Measurements from ENCODE around the gene PBXIP1. TPM values are rescaled to one million over a fixed set of nuclear protein-coding genes. Genes with fewer than 3 reads are reported as not detected.

Gene PBXIP1
- total and polyA plus RNA-seq, 2 of the 13 experiments (the other 11 are each of a cell fraction or from before 2014, with no cell fraction given) = 16.3 to 31.9 TPM

- TF ChIP-seq ZNF567 (CRISPR knock-in tag; IDR thresholded peaks at IDR 0.05; ENCODE audit: borderline replicate concordance) = peak; percentile 58; the same call in 1 of the 2 replicates
- no peak; the same call in none of the 2 replicates for TF ChIP-seq ZNF274 (CRISPR knock-in tag; IDR thresholded peaks at IDR 0.05)
- no peak; the same call in 1 of the 2 replicates for TF ChIP-seq SIX1 (CRISPR knock-in tag; IDR thresholded peaks at IDR 0.05; ENCODE audit: borderline replicate concordance)
- TF ChIP-seq ZNF747 (CRISPR knock-in tag; IDR thresholded peaks at IDR 0.05; ENCODE audit: borderline replicate concordance) = peak; percentile 54; the same call in 1 of the 2 replicates
- no peak for TF ChIP-seq ZNF256 (CRISPR knock-in tag; conservative IDR thresholded peaks at IDR 0.05)
- TF ChIP-seq ZNF460 (CRISPR knock-in tag; IDR thresholded peaks at IDR 0.05; ENCODE audit: borderline replicate concordance) = no peak; the same call in 1 of the 2 replicates
- TF ChIP-seq PCBP1 (IDR thresholded peaks at IDR 0.05; ENCODE audit: borderline replicate concordance, low read depth, low read length) = no peak
- peak; percentile 91 for TF ChIP-seq HNRNPK (IDR thresholded peaks at IDR 0.05; ENCODE audit: low read depth, low read length, poor library complexity, severe bottlenecking)
- peak; percentile 85 for TF ChIP-seq KDM5A (IDR thresholded peaks at IDR 0.05; ENCODE audit: borderline replicate concordance, low read length)
- TF ChIP-seq HDAC2 (CRISPR knock-in tag; IDR thresholded peaks at IDR 0.05) = no peak
- no peak for TF ChIP-seq JARID2 (CRISPR knock-in tag; IDR thresholded peaks at IDR 0.05; ENCODE audit: insufficient replicate concordance)
- no peak for TF ChIP-seq THYN1 (CRISPR knock-in tag; IDR thresholded peaks at IDR 0.05; ENCODE audit: borderline replicate concordance, low read depth)
- TF ChIP-seq ATF6 (CRISPR knock-in tag; conservative IDR thresholded peaks at IDR 0.05) = peak; percentile 26; the same call in 1 of the 2 replicates
- no peak for TF ChIP-seq MATR3 (CRISPR knock-in tag; IDR thresholded peaks at IDR 0.05)
- TF ChIP-seq KLF9 (CRISPR knock-in tag; IDR thresholded peaks at IDR 0.05; ENCODE audit: low read depth) = no peak
- peak; percentile 69; the same call in 1 of the 2 replicates for TF ChIP-seq SKIL (CRISPR knock-in tag; IDR thresholded peaks at IDR 0.05; ENCODE audit: borderline replicate concordance)
- no peak for TF ChIP-seq ZC3H4 (CRISPR knock-in tag; IDR thresholded peaks at IDR 0.05; ENCODE audit: borderline replicate concordance)
- TF ChIP-seq, protein P1, sequence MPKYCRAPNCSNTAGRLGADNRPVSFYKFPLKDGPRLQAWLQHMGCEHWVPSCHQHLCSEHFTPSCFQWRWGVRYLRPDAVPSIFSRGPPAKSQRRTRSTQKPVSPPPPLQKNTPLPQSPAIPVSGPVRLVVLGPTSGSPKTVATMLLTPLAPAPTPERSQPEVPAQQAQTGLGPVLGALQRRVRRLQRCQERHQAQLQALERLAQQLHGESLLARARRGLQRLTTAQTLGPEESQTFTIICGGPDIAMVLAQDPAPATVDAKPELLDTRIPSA (CRISPR knock-in tag; IDR thresholded peaks at IDR 0.05; ENCODE audit: borderline replicate concordance) = peak; percentile 86; the same call in 1 of the 2 replicates
- no peak; the same call in 1 of the 2 replicates for TF ChIP-seq ZNF276 (CRISPR knock-in tag; IDR thresholded peaks at IDR 0.05; ENCODE audit: low read depth)
- 0 out of 2 replicates have a peak, but pooled peaks have one; percentile 39 for TF ChIP-seq ZFP36L1 (CRISPR knock-in tag; IDR thresholded peaks at IDR 0.05)
- peak; percentile 35; the same call in 1 of the 2 replicates for TF ChIP-seq NFYB (CRISPR knock-in tag; IDR thresholded peaks at IDR 0.05)
Observed at GRCh38 chr1:154961207-154962155, 5.6 kb upstream of the PBXIP1 start, which contains the start of gene PYGO2 (continued).
